Measurements from ENCODE around the gene COL6A2. TPM values are rescaled to one million over a fixed set of nuclear protein-coding genes. Genes with fewer than 3 reads are reported as not detected.

The COL6A2 gene
- total and polyA plus RNA-seq, 2 of the 13 experiments (the other 11 are each of a cell fraction or from before 2014, with no cell fraction given) = 0.07 to 0.41 TPM

- in situ Hi-C loops (cut with HindIII; ENCODE audit: extremely low pct_ligation_motif_present, low pct_unique_long_range_greater_than_20kb) = no loop called here
- DNase-seq (ENCODE audit: low spot score) (no peak), FAIRE-seq (no peak), ATAC-seq (no peak)
- intact Hi-C loops (cut with micrococcal nuclease; ENCODE audit: unreplicated experiment) = no loop called here
- Histone ChIP-seq H3K4me2 (ENCODE audit: low read depth, low read length) (no peak overlapping the region), H3K4me3 (replicated peaks in 1 of 3; ENCODE audit: insufficient read depth in 1 of 3, low read depth in 2 of 3, low read length in 3 of 3) (no peak overlapping the region), H3K27me3 (ENCODE audit: control insufficient read depth in 1 of 2, insufficient read depth in 2 of 2, low read length in 2 of 2) (peaks cover 5 to 13% of the 10 kb centered on the region in 2 experiments; a peak in 4 of 5 replicates), H3K9me3 (ENCODE audit: low read length) (no peaks in the 10 kb centered on the region), H3K9ac (ENCODE audit: insufficient read depth, low read depth, low read length) (no peak overlapping the region), H2AFZ (ENCODE audit: low read length) (no peak overlapping the region), H3K79me2 (ENCODE audit: insufficient read depth, low read length) (no peaks in the 10 kb centered on the region), H3K4me1 (ENCODE audit: insufficient read depth, low read length) (no peaks in the 10 kb centered on the region), H4K20me1 (ENCODE audit: insufficient read depth, low read length) (no peaks in the 10 kb centered on the region), H3K36me3 (replicated peaks in 1 of 2; ENCODE audit: control insufficient read depth in 1 of 2, insufficient read depth in 2 of 2, low read length in 2 of 2) (no peaks in the 10 kb centered on the region), H3K27ac (ENCODE audit: extremely low read length, insufficient read depth, low read length) (no peak overlapping the region)
- POLR2A ChIA-PET = no interaction called here
- no TSS peak for BruUV-seq (replicated peaks)
- CTCF ChIA-PET (ENCODE audit: low intra/inter-chr PET ratio, low total read pairs) = no interaction called here
- WGBS (ENCODE audit: low lambda C conversion rate) = 60% methylated on average over 2 of the region's 33 CpGs
- TF ChIP-seq RFX5 (IDR thresholded peaks at IDR 0.05; ENCODE audit: low read depth, low read length) (no peak), MAX (IDR thresholded peaks at IDR 0.05) (no peak), ZNF75D (CRISPR knock-in tag; IDR thresholded peaks at IDR 0.05; ENCODE audit: borderline replicate concordance) (no peak)
These were observed 47.8 kb upstream of the COL6A2 start for GRCh38 chr21:46049890-46050667.

- no peak for DNase-seq (ENCODE audit: low spot score)
- ChIA-PET POLR2A (no interaction called here), CTCF (ENCODE audit: low intra/inter-chr PET ratio, low total read pairs) (no interaction called here)
- Histone ChIP-seq H3K9me3 (ENCODE audit: low read length) (no peaks in the 10 kb centered on the region), H4K20me1 (ENCODE audit: insufficient read depth, low read length) (no peaks in the 10 kb centered on the region), H3K4me3 (replicated peaks in 1 of 3; ENCODE audit: insufficient read depth in 1 of 3, low read depth in 2 of 3, low read length in 3 of 3) (no peak overlapping the region), H3K27me3 (ENCODE audit: control insufficient read depth in 1 of 2, insufficient read depth in 2 of 2, low read length in 2 of 2) (peaks cover 5 to 13% of the 10 kb centered on the region in 2 experiments; a peak in 4 of 5 replicates), H3K27ac (ENCODE audit: extremely low read length, insufficient read depth, low read length) (no peak overlapping the region), H3K9ac (ENCODE audit: insufficient read depth, low read depth, low read length) (no peak overlapping the region), H3K79me2 (ENCODE audit: insufficient read depth, low read length) (no peaks in the 10 kb centered on the region), H3K4me1 (ENCODE audit: insufficient read depth, low read length) (no peaks in the 10 kb centered on the region), H2AFZ (ENCODE audit: low read length) (no peak overlapping the region), H3K36me3 (replicated peaks in 1 of 2; ENCODE audit: control insufficient read depth in 1 of 2, insufficient read depth in 2 of 2, low read length in 2 of 2) (no peaks in the 10 kb centered on the region), H3K4me2 (ENCODE audit: low read depth, low read length) (no peak overlapping the region)
- intact Hi-C loops (cut with micrococcal nuclease; ENCODE audit: unreplicated experiment) (no loop called here), in situ Hi-C loops (cut with HindIII; ENCODE audit: extremely low pct_ligation_motif_present, low pct_unique_long_range_greater_than_20kb) (no loop called here)
- TF ChIP-seq ZNF720 (CRISPR knock-in tag; IDR thresholded peaks at IDR 0.05) (no peak), SIX1 (CRISPR knock-in tag; IDR thresholded peaks at IDR 0.05; ENCODE audit: borderline replicate concordance) (no peak), IRF9 (CRISPR knock-in tag; IDR thresholded peaks at IDR 0.05; ENCODE audit: borderline replicate concordance) (no peak), ZC3H13 (CRISPR knock-in tag; IDR thresholded peaks at IDR 0.05) (no peak), ZNF30 (CRISPR knock-in tag; IDR thresholded peaks at IDR 0.05) (no peak), AHDC1 (CRISPR knock-in tag; IDR thresholded peaks at IDR 0.05; ENCODE audit: borderline replicate concordance) (no peak)
- WGBS (ENCODE audit: low lambda C conversion rate) = 45% methylated on average over 8 of the region's 22 CpGs
- ATAC-seq = no peak
- no peak for FAIRE-seq
- BruUV-seq (replicated peaks) = no TSS peak
These were observed 47.1 kb upstream of the COL6A2 start for GRCh38 chr21:46050668-46051378.
